ENCODE data around the gene CHSY1. TPM values are rescaled to one million over a fixed set of nuclear protein-coding genes. Genes with fewer than 3 reads are reported as not detected.

Gene CHSY1
- total and polyA plus RNA-seq, 2 of the 13 experiments (the other 11 are each of a cell fraction or from before 2014, with no cell fraction given) = 13.3 to 13.7 TPM

DNA sequence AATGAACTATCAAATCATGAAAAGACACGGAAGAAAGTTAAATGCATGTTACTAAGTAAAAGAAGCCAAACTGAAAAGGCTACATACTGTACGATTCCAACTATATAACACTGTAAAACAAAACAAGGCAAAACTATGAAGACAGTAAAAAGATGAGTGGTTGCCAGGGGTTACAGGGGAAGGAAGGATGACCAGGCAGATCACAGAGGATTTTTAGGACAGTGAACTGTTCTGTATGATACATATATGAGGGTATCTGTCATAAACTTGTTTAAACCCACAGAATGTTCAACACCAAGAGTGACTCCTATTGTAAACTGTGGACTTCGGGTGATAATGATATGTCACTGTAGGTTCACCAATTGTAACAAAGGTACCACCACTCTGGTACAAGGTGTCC, 60.6 kb downstream of the CHSY1 start (continued):
- TF ChIP-seq, protein P1, sequence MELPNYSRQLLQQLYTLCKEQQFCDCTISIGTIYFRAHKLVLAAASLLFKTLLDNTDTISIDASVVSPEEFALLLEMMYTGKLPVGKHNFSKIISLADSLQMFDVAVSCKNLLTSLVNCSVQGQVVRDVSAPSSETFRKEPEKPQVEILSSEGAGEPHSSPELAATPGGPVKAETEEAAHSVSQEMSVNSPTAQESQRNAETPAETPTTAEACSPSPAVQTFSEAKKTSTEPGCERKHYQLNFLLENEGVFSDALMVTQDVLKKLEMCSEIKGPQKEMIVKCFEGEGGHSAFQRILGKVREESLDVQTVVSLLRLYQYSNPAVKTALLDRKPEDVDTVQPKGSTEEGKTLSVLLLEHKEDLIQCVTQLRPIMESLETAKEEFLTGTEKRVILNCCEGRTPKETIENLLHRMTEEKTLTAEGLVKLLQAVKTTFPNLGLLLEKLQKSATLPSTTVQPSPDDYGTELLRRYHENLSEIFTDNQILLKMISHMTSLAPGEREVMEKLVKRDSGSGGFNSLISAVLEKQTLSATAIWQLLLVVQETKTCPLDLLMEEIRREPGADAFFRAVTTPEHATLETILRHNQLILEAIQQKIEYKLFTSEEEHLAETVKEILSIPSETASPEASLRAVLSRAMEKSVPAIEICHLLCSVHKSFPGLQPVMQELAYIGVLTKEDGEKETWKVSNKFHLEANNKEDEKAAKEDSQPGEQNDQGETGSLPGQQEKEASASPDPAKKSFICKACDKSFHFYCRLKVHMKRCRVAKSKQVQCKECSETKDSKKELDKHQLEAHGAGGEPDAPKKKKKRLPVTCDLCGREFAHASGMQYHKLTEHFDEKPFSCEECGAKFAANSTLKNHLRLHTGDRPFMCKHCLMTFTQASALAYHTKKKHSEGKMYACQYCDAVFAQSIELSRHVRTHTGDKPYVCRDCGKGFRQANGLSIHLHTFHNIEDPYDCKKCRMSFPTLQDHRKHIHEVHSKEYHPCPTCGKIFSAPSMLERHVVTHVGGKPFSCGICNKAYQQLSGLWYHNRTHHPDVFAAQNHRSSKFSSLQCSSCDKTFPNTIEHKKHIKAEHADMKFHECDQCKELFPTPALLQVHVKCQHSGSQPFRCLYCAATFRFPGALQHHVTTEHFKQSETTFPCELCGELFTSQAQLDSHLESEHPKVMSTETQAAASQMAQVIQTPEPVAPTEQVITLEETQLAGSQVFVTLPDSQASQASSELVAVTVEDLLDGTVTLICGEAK (IDR thresholded peaks at IDR 0.05) = no peak
- TF ChIP-seq, protein P1 (CRISPR knock-in tag; IDR thresholded peaks at IDR 0.05) = no peak
- no peak for TF ChIP-seq ZC3H13 (CRISPR knock-in tag; IDR thresholded peaks at IDR 0.05)

DNA sequence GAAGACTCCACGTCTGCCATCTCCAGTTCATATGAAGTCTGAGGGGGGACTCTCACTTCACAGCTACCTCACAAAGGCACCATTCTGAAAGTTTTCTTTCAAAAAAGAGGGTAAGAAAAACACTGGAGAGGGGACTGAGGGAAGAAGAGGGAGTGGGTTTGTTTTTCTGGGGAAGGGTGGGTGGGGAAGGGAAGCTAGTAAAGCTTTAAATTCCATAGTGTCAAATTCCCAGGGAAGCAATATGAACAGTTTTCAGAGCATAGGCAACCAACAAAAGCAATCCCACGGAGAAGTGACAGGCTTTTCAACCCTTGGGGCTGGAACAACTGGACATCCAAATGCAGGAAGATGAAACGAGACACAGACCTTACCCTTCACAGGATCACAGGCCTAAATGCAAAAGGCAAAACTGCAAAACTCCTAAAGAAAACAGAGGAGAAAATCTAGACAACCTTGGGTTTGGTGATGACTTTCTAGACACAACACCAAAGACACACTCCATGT, 61.7 kb downstream of the CHSY1 start:
- 92% methylated on average over 3 of the region's 3 CpGs for WGBS (ENCODE audit: low lambda C conversion rate)
- Histone ChIP-seq H3K9me3 (ENCODE audit: low read length) (no peaks in the 10 kb centered on the region), H3K9ac (ENCODE audit: insufficient read depth, low read depth, low read length) (no peak overlapping the region), H4K20me1 (ENCODE audit: insufficient read depth, low read length) (peaks cover 10% of the 10 kb centered on the region; the same call in 1 of the 2 replicates), H3K79me2 (ENCODE audit: insufficient read depth, low read length) (peaks cover 55% of the 10 kb centered on the region), H3K36me3 (replicated peaks in 1 of 2; ENCODE audit: control insufficient read depth in 1 of 2, insufficient read depth in 2 of 2, low read length in 2 of 2) (peaks cover 0 to 10% of the 10 kb centered on the region in 2 experiments; a peak in 2 of 5 replicates), H2AFZ (ENCODE audit: low read length) (no peak overlapping the region), H3K27ac (ENCODE audit: extremely low read length, insufficient read depth, low read length) (no peak overlapping the region), H3K4me1 (ENCODE audit: insufficient read depth, low read length) (no peaks in the 10 kb centered on the region), H3K27me3 (ENCODE audit: control insufficient read depth in 1 of 2, insufficient read depth in 2 of 2, low read length in 2 of 2) (no peaks in the 10 kb centered on the region), H3K4me2 (ENCODE audit: low read depth, low read length) (no peak overlapping the region), H3K4me3 (replicated peaks in 1 of 3; ENCODE audit: insufficient read depth in 1 of 3, low read depth in 2 of 3, low read length in 3 of 3) (no peak overlapping the region)
- no peak for DNase-seq (ENCODE audit: low spot score)
- ATAC-seq = no peak
- in situ Hi-C loops (cut with HindIII; ENCODE audit: extremely low pct_ligation_motif_present, low pct_unique_long_range_greater_than_20kb) = no loop called here
- intact Hi-C loops (cut with micrococcal nuclease; ENCODE audit: unreplicated experiment) = no loop called here
- CTCF ChIA-PET (ENCODE audit: low intra/inter-chr PET ratio, low total read pairs) = no interaction called here
- no TSS peak for BruUV-seq (replicated peaks)
- POLR2A ChIA-PET = no interaction called here
- FAIRE-seq = no peak
- no peak for TF ChIP-seq ZNF891 (CRISPR knock-in tag; IDR thresholded peaks at IDR 0.05)
- TF ChIP-seq BHLHE40 (IDR thresholded peaks at IDR 0.05; ENCODE audit: low read length) = no peak
- TF ChIP-seq ZSCAN22 (CRISPR knock-in tag; IDR thresholded peaks at IDR 0.05) = no peak
- TF ChIP-seq ZFP36L2 (CRISPR knock-in tag; IDR thresholded peaks at IDR 0.05) = no peak
- no peak for TF ChIP-seq GLI4 (CRISPR knock-in tag; IDR thresholded peaks at IDR 0.05; ENCODE audit: borderline replicate concordance)
- no peak for TF ChIP-seq HNF4A (CRISPR knock-in tag; IDR thresholded peaks at IDR 0.05)
- no peak for TF ChIP-seq ZNF350 (CRISPR knock-in tag; IDR thresholded peaks at IDR 0.05; ENCODE audit: borderline replicate concordance, low read depth)
- TF ChIP-seq SYNCRIP (IDR thresholded peaks at IDR 0.05; ENCODE audit: insufficient read depth, low read depth, low read length) = no peak
- TF ChIP-seq ARID2 (CRISPR knock-in tag; IDR thresholded peaks at IDR 0.05; ENCODE audit: borderline replicate concordance) = no peak
- TF ChIP-seq ZNF546 (CRISPR knock-in tag; conservative IDR thresholded peaks at IDR 0.05) = no peak
- TF ChIP-seq, protein P2, sequence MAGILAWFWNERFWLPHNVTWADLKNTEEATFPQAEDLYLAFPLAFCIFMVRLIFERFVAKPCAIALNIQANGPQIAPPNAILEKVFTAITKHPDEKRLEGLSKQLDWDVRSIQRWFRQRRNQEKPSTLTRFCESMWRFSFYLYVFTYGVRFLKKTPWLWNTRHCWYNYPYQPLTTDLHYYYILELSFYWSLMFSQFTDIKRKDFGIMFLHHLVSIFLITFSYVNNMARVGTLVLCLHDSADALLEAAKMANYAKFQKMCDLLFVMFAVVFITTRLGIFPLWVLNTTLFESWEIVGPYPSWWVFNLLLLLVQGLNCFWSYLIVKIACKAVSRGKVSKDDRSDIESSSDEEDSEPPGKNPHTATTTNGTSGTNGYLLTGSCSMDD (CRISPR knock-in tag; IDR thresholded peaks at IDR 0.05) = no peak

Measured in HepG2 (cell line).